ENCODE results near the gene IQCB1. TPM values are rescaled to one million over a fixed set of nuclear protein-coding genes. Genes with fewer than 3 reads are reported as not detected.
A peak's percentile ranks its signal among the peaks of the same experiment; 100 is the strongest.

Gene IQCB1
- total and polyA plus RNA-seq, 8 donors: 9.0 to 18.3 (median 11.5) TPM

DNA sequence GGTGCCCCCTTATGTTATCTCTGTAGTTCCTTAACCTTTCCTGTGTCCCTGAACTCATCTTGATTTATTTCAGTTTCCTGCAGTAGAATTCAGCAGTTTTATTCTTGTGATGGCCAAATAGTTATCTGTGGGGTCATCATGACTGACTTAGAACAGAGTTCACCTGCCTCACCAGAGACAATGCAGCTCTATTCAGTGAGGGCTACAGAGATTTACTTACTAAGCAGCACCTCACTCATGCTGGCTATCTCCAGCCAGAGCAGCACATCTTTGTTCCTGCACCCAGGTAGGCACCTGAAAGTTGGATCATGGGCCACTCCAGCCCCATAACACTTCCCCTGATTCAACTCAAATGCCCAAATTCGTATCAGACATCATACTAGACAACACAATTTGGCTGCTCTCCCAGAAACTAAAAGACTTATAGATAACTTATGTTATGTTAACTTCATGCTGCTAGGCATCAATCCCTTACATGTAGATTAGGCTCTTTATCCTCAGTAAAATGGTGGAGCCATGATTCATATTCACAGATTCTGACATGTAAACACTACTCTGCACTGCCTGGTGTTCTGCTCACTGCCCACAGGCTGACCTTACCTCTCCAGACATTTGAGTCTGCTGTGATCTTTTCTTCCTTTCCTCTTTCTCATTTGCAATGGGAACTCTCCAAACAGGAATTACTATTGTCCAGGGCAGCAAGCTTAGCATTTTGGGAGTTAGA lies 76.0 kb downstream of the IQCB1 start:
- intact Hi-C loops (cut with DNase I): no loop called here
- DNase-seq (no peak), ATAC-seq (no peak), FAIRE-seq (no peak)
- Histone ChIP-seq H3K4me1 (no peaks in the 10 kb centered on the region), H3K4me3 (no peak overlapping the region), H3K27ac (no peak overlapping the region), H3K27me3 (no peaks in the 10 kb centered on the region), H3K36me3 (no peaks in the 10 kb centered on the region), H3K9me3 (no peaks in the 10 kb centered on the region)
- WGBS, 2 donors: 32 to 40% methylated on average over 1 of the region's 1 CpG
- TF ChIP-seq, protein P1, sequence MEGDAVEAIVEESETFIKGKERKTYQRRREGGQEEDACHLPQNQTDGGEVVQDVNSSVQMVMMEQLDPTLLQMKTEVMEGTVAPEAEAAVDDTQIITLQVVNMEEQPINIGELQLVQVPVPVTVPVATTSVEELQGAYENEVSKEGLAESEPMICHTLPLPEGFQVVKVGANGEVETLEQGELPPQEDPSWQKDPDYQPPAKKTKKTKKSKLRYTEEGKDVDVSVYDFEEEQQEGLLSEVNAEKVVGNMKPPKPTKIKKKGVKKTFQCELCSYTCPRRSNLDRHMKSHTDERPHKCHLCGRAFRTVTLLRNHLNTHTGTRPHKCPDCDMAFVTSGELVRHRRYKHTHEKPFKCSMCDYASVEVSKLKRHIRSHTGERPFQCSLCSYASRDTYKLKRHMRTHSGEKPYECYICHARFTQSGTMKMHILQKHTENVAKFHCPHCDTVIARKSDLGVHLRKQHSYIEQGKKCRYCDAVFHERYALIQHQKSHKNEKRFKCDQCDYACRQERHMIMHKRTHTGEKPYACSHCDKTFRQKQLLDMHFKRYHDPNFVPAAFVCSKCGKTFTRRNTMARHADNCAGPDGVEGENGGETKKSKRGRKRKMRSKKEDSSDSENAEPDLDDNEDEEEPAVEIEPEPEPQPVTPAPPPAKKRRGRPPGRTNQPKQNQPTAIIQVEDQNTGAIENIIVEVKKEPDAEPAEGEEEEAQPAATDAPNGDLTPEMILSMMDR (IDR thresholded peaks at IDR 0.05): no peak

DNA sequence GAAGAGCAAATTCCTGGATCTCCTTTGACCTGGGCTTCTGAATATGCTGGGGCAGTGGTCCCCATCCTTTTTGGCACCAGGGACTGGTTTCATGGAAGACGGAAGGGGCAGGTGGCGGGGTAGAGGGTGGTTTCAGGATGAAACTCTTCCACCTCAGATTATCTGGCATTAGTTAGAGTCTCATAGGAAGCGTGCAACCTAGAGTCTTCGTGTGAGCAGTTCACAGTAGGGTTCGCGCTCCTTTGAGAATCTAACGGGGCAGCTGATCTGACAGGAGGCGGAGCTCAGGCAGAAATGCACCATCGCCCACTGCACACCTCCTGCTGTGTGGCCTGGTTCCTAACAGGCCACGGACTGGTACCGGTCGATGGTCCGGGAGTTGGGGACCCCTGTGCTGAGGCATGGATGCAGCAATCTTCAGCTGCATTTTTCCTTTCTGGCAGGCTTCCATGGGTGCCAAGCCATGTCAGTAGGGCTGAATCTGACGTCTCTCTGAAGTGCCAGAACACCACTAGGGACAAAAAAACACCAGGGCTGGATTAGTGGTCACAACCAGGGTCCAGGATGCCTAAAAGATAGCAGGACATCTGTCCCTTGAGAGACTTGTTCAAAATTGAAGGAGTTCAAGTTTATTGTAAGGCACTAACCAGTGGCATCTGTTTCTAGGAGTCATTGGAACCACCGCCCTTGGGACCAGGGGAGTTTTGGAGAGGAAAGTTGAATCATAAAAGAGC lies 76.9 kb downstream of the IQCB1 start:
- Histone ChIP-seq H3K9me3 (no peaks in the 10 kb centered on the region), H3K36me3 (no peaks in the 10 kb centered on the region), H3K4me1 (no peaks in the 10 kb centered on the region), H3K27ac (no peak overlapping the region), H3K4me3 (no peak overlapping the region), H3K27me3 (no peaks in the 10 kb centered on the region)
- TF ChIP-seq, protein P1 (IDR thresholded peaks at IDR 0.05): no peak
- intact Hi-C loops (cut with DNase I): no loop called here
- DNase-seq: peak in 1 of 6 donors; percentile 50
- no peak for ATAC-seq
- no peak for FAIRE-seq
- WGBS, 2 donors: 80 to 88% methylated on average over 15 of the region's 15 CpGs

DNA sequence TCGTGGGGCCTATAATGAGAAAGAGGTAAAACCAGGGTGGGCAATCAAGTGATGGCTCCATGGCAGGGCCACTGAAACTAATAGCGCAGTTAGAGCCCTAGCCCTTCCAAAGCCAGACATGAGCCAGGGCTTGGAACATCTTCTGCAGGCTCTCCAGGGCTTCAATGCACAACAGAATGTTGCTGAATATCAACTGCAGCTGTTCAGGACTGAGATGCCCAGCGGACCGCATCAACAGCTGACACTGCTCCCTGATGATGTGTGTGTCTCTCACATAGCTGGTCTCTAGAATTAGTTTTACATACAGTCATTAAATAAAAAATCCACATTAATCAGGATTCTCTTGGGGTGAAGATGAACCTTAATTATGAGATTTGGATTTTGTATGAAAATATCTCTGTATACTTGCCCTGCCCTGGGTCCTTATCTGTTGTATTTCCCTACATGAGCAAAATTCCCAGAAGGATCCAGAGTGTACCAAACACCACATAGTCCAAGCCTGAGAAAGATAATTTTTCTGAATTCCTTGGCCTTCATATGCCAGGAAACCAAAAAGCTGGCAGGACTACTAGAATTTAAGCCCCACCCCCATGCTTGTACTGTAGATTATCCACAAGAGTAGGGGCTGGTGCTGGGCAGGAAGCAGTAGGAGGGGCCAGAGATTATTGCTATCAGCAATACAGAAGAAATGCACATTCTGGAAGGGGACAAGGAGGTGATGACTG lies 77.6 kb downstream of the IQCB1 start:
- intact Hi-C loops (cut with DNase I): no loop called here
- peak in 2 of 4 donors; percentile 15 to 36 for ATAC-seq

DNA sequence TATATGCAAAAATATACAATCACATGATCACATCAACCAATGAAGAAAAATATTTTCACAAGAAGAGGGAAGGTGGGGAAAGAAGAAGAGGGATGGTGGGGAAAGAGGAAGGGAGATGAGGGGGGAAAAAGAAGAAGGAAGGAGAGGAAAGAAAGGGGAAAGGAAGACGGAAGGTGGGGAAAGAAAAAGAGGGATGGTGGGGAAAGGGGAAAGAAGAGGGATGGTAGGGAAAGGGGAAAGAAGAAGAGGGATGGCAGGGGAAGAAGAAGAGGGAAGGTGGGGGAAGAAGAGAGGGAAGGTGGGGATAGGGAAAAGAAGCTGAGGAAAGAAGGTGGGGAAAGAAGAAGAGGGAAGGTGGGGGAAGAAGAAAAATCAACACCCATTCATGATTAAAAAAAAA lies 82.1 kb downstream of the IQCB1 start:
- 70 to 75% methylated on average over 1 of the region's 1 CpG for WGBS, 2 donors
- H3K27me3 ChIP-seq: no peaks in the 10 kb centered on the region
- H3K36me3 ChIP-seq: no peaks in the 10 kb centered on the region
- no peak overlapping the region for H3K27ac ChIP-seq
- TF ChIP-seq, protein P1 (IDR thresholded peaks at IDR 0.05): no peak
- H3K4me1 ChIP-seq: peaks cover 9 to 14% (median 13%) of the 10 kb centered on the region in 3 donors
- no peak for FAIRE-seq
- intact Hi-C loops (cut with DNase I): no loop called here
- H3K9me3 ChIP-seq: no peaks in the 10 kb centered on the region
- no peak for ATAC-seq
- no peak for DNase-seq
- no peak overlapping the region for H3K4me3 ChIP-seq

More for the DNA sequence above, 77.6 kb downstream of the IQCB1 start:
- TF ChIP-seq, protein P1 (IDR thresholded peaks at IDR 0.05): no peak
- H3K9me3 ChIP-seq: no peaks in the 10 kb centered on the region
- 78 to 83% methylated on average over 4 of the region's 4 CpGs for WGBS, 2 donors
- H3K27ac ChIP-seq: no peak overlapping the region
- H3K27me3 ChIP-seq: no peaks in the 10 kb centered on the region
- no peaks in the 10 kb centered on the region for H3K36me3 ChIP-seq
- FAIRE-seq: no peak
- no peak overlapping the region for H3K4me3 ChIP-seq
- DNase-seq: no peak
- H3K4me1 ChIP-seq: no peaks in the 10 kb centered on the region

Data from pancreas (tissue), 10 donors.